Prostate gland (tissue), 2 donors: ENCODE data around the gene AVPR2. TPM values are rescaled to one million over a fixed set of nuclear protein-coding genes. Genes with fewer than 3 reads are reported as not detected.

Experiments
- DNase-seq: peaks from one replicate; pipeline ENCODE4 v3.0.0-alpha.2; 2019; ENCODE audit warnings: low spot score
- H3K27ac ChIP-seq, 2 donors: fragments of 200-600 bp; sonication (generic); 2 replicates each; pipeline ENCODE4 v1.5.1; 2017 to 2019
- H3K27me3 ChIP-seq: fragments of 200-600 bp; sonication (generic); replicated peaks from 2 replicates; pipeline ENCODE4 v1.5.1; 2019; ENCODE audit not compliant: insufficient read depth
- H3K36me3 ChIP-seq, 2 donors: fragments of 200-600 bp; sonication (generic); 1 replicate in 1 of 2; 2 replicates in 1 of 2; pipeline versions ENCODE4 v1.5.1 to v1.8.1; 2017 to 2019
- H3K4me1 ChIP-seq: fragments of 200-600 bp; sonication (generic); replicated peaks from 2 replicates; pipeline ENCODE4 v1.5.1; 2019
- H3K4me3 ChIP-seq, 2 donors: fragments of 200-600 bp; sonication (generic); 2 replicates each; pipeline ENCODE4 v1.5.1; 2017 to 2019
- H3K9me3 ChIP-seq: fragments of 200-600 bp; sonication (generic); 2 replicates; pipeline ENCODE4 v1.5.1; 2017
- CTCF ChIP-seq, 4 experiments: fragments of 200-600 bp in 2 of 4; fragments of 450-650 bp in 2 of 4; sonication (generic) in 2 of 4; IDR thresholded peaks; 1 replicate in 3 of 4; 2 replicates in 1 of 4; pipeline ENCODE4 v1.5.1; 2016 to 2019; ENCODE audit warnings: antibody characterized with exemption in 4 of 4, mild to moderate bottlenecking in 2 of 4, moderate library complexity in 2 of 4
- POLR2A ChIP-seq: fragments of 450-650 bp; IDR thresholded peaks from one replicate; pipeline ENCODE4 v1.6.1; 2016; ENCODE audit warnings: antibody characterized with exemption, mild to moderate bottlenecking
- POLR2AphosphoS5 ChIP-seq: sonication (generic); formaldehyde crosslinking; IDR thresholded peaks from one replicate; pipeline ENCODE4 v1.6.1; 2017; ENCODE audit warnings: antibody characterized with exemption
- WGBS: methylation state at CpG from one replicate; pipeline ENCODE4 v1.1.5; 2018; 5-methylcytosine and 5-hydroxymethylcytosine counted together
- intact Hi-C: fragments of 100-400 bp; cut with DNase I; formaldehyde crosslinking; loops from one replicate; pipeline ENCODE4 v1.14.2; 2022
- total RNA-seq, 2 donors: library from RNA; depleted of rRNA; stranded (reverse); fragments of >200 nt; gene quantifications; one replicate each; pipeline ENCODE4 v1.1.0, GENCODE V29; 2016

The AVPR2 gene
- total RNA-seq, 2 donors from 2014 or later: 0.41 to 2.5 TPM

- intact Hi-C loops: no loop called here
Measured at GRCh38 chrX:153931151-153931550, 26.7 kb downstream of the AVPR2 start.

DNA sequence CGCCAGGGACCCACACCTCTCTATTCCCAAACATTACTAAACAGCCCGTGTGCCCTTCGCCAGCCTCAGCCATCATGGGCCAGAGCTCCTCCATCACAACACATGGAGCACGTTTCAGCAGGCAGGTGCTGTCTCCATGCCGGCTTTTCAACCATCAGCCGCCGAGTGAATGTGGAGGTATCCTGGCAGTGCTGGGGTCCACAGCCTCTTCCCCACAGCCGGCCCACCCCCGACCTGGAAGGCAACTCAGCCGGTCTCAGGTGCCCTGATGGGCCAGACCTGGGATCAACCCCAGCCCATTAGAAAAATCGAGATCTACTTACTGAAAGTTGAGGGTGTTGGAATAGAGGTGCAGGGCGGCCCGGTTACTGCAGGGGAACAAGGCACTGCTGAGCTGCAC, 27.3 kb downstream of the AVPR2 start:
- Histone ChIP-seq H3K27ac (no peak overlapping the region), H3K36me3 (no peaks in the 10 kb centered on the region), H3K27me3 (no peaks in the 10 kb centered on the region), H3K9me3 (no peaks in the 10 kb centered on the region), H3K4me1 (no peaks in the 10 kb centered on the region), H3K4me3 (no peak overlapping the region)
- TF ChIP-seq CTCF (IDR thresholded peaks at IDR 0.05) (no peak), POLR2AphosphoS5 (no peak), POLR2A (no peak)
- DNase-seq: no peak
- WGBS: 90% methylated on average over 12 of the region's 13 CpGs
- intact Hi-C loops: no loop called here

More at GRCh38 chrX:153931151-153931550, 26.7 kb downstream of the AVPR2 start:
- no peak for DNase-seq
- H3K27ac ChIP-seq: no peak overlapping the region
- H3K4me1 ChIP-seq: no peaks in the 10 kb centered on the region
- H3K36me3 ChIP-seq: no peaks in the 10 kb centered on the region
- H3K4me3 ChIP-seq: no peak overlapping the region
- WGBS: 90% methylated on average over 3 of the region's 8 CpGs
- H3K27me3 ChIP-seq: no peaks in the 10 kb centered on the region
- H3K9me3 ChIP-seq: no peaks in the 10 kb centered on the region
- TF ChIP-seq POLR2A: no peak
- no peak for TF ChIP-seq POLR2AphosphoS5
- TF ChIP-seq CTCF (IDR thresholded peaks at IDR 0.05): no peak

DNA sequence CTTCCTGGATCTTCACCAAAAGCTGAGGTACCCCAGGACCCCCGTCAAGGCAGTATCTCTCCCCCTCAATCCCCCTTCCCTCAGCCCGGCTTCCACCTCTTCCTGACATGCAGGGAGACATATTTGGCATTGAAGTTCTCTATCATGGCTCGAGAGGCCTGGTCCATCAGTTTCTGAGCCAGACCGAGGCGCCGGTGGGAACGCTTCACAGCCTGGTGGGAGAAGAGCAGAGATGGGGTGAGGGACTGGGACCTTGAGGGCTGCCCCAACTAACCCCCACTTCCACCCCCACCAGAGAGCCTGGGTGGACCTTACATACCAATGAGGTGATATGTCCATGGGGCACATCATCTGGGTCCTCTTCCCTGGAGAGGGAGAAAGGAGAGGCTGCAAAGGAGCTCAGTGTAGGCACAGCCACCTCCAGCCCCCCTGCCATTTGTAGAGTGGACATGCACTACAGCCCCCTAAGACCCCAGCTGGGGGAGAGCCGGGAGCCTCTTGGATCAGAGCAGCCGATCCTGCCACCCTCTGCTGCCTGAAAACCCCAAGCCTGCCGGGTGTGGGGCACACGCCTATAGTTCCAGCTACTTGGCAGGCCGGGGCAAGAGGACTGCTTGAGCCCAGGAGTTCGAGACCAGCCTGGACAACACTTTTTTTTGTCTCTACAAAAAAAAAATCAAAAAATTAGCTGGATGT, 27.9 kb downstream of the AVPR2 start:
- H3K27ac ChIP-seq: no peak overlapping the region
- DNase-seq: no peak
- H3K4me1 ChIP-seq: no peaks in the 10 kb centered on the region
- H3K9me3 ChIP-seq: no peaks in the 10 kb centered on the region
- H3K4me3 ChIP-seq: no peak overlapping the region
- TF ChIP-seq POLR2A (no peak), CTCF (IDR thresholded peaks at IDR 0.05) (no peak), POLR2AphosphoS5 (no peak)
- WGBS: 94% methylated on average over 9 of the region's 13 CpGs
- no peaks in the 10 kb centered on the region for H3K27me3 ChIP-seq
- no peaks in the 10 kb centered on the region for H3K36me3 ChIP-seq
- intact Hi-C loops: no loop called here

- H3K27ac ChIP-seq: no peak overlapping the region
- no peak for DNase-seq
- intact Hi-C loops: no loop called here
- no peaks in the 10 kb centered on the region for H3K9me3 ChIP-seq
- H3K4me1 ChIP-seq: no peaks in the 10 kb centered on the region
- 43% methylated on average over 7 of the region's 7 CpGs for WGBS
- no peaks in the 10 kb centered on the region for H3K27me3 ChIP-seq
- TF ChIP-seq POLR2AphosphoS5 (no peak), CTCF (IDR thresholded peaks at IDR 0.05) (no peak), POLR2A (no peak)
- no peaks in the 10 kb centered on the region for H3K36me3 ChIP-seq
- H3K4me3 ChIP-seq: peak overlapping the region in 1 of 2 donors; percentile 56
Measured at GRCh38 chrX:153933748-153934147, 29.3 kb downstream of the AVPR2 start.

GRCh38 chrX:153934148-153934761, 29.8 kb downstream of the AVPR2 start:
- WGBS: 24% methylated on average over 6 of the region's 33 CpGs
- H3K9me3 ChIP-seq: no peaks in the 10 kb centered on the region
- H3K36me3 ChIP-seq: no peaks in the 10 kb centered on the region
- no peak for DNase-seq
- TF ChIP-seq CTCF (IDR thresholded peaks at IDR 0.05): no peak
- no peak for TF ChIP-seq POLR2A
- no peak for TF ChIP-seq POLR2AphosphoS5
- H3K4me1 ChIP-seq: no peaks in the 10 kb centered on the region
- no peak overlapping the region for H3K27ac ChIP-seq
- intact Hi-C loops: no loop called here
- H3K27me3 ChIP-seq: no peaks in the 10 kb centered on the region
- peak overlapping the region; percentile 44 to 56 for H3K4me3 ChIP-seq
